ENCODE results near the gene MT1F. TPM values are rescaled to one million over a fixed set of nuclear protein-coding genes. Genes with fewer than 3 reads are reported as not detected.

MT1F gene
- total RNA-seq, 1 experiment from 2014 or later, result 2.6 TPM

DNA sequence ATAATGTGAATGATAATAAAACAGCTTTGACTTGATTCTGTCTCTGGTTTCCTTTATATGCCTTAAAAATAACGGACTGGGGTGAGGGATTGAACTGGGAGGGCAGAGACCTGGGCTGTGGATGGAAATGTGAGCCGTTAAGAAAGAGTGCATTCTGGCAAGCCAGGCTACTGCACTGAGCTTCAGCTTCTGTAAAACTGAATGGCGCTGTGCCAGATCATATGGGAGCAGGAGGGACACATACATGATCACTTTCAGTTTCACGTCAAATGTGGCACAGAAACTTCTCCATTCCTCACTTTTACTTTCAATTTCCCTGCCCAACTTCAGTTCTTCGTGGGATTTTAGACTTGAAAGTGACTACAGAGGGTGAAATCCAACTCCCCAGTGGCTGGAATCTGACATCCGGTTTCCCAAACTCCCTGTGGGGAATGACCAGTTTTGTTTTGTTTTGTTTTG lies 48.3 kb upstream of the MT1F start:
- no TSS peak for BruUV-seq (replicated peaks)
- TF ChIP-seq, protein P1, sequence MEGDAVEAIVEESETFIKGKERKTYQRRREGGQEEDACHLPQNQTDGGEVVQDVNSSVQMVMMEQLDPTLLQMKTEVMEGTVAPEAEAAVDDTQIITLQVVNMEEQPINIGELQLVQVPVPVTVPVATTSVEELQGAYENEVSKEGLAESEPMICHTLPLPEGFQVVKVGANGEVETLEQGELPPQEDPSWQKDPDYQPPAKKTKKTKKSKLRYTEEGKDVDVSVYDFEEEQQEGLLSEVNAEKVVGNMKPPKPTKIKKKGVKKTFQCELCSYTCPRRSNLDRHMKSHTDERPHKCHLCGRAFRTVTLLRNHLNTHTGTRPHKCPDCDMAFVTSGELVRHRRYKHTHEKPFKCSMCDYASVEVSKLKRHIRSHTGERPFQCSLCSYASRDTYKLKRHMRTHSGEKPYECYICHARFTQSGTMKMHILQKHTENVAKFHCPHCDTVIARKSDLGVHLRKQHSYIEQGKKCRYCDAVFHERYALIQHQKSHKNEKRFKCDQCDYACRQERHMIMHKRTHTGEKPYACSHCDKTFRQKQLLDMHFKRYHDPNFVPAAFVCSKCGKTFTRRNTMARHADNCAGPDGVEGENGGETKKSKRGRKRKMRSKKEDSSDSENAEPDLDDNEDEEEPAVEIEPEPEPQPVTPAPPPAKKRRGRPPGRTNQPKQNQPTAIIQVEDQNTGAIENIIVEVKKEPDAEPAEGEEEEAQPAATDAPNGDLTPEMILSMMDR (IDR thresholded peaks at IDR 0.05; ENCODE audit: unreplicated experiment), result no peak
- intact Hi-C loops (cut with micrococcal nuclease; ENCODE audit: unreplicated experiment), result no loop called here

DNA sequence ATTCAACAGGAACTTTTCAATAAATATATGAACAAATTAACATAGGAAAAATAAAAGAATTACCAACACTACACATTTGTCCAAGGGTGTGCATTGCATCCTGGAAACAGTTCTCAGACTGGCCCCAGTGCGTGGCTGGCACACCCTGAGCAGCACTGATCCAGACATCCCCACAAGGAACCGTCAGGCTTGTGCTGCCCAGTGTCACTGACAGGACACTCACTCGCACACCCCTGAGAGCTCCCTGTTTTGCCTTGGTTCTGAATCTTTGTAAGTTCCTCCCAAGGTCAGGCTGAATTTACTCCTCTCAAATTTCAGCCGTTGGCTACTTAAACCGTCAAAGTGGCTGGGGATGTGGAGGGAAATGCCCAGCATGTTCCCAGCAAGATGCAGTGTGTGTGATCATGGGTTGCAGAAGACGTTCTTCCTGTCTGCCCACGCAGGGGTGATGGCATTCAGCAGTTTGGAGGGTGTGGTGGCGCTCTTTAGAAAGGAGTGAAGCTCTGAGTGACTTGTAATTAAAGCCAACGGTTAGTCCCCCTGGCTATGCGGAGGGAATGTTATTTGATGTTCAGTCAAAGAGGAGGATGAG lies 47.6 kb upstream of the MT1F start:
- CTCF ChIA-PET, result interaction anchor here (1.1 to 2.1 kb wide), 2 partner anchors 9 to 97 kb away, joined by 3 to 6 read pairs; no protein-coding TSS in a partner anchor
- Mint-ChIP-seq H3K36me3 (ENCODE audit: insufficient read depth, unreplicated experiment) (peaks cover 18% of the 10 kb centered on the region), H3K9me3 (ENCODE audit: low read depth, unreplicated experiment) (no peaks in the 10 kb centered on the region), H3K4me3 (ENCODE audit: low read depth, unreplicated experiment) (peak overlapping the region; percentile 80), H3K4me1 (ENCODE audit: low read depth, unreplicated experiment) (peaks cover 55% of the 10 kb centered on the region), H3K27ac (ENCODE audit: unreplicated experiment) (peak overlapping the region; percentile 49), H3K27me3 (ENCODE audit: unreplicated experiment) (no peaks in the 10 kb centered on the region)
- TF ChIP-seq, protein P1 (IDR thresholded peaks at IDR 0.05; ENCODE audit: unreplicated experiment), result no peak
- intact Hi-C loops (cut with micrococcal nuclease; ENCODE audit: unreplicated experiment), result no loop called here
- BruUV-seq (replicated peaks), result no TSS peak
- DNase-seq, result no peak

More for the DNA sequence above, 48.3 kb upstream of the MT1F start:
- Mint-ChIP-seq H3K4me1 (ENCODE audit: low read depth, unreplicated experiment) (peaks cover 49% of the 10 kb centered on the region), H3K36me3 (ENCODE audit: insufficient read depth, unreplicated experiment) (peaks cover 18% of the 10 kb centered on the region), H3K27me3 (ENCODE audit: unreplicated experiment) (no peaks in the 10 kb centered on the region), H3K4me3 (ENCODE audit: low read depth, unreplicated experiment) (peak overlapping the region; percentile 80), H3K27ac (ENCODE audit: unreplicated experiment) (peak overlapping the region; percentile 6), H3K9me3 (ENCODE audit: low read depth, unreplicated experiment) (no peaks in the 10 kb centered on the region)
- CTCF ChIA-PET, result interaction anchor here (0.7 to 2.1 kb wide), 5 partner anchors 8 to 98 kb away, joined by 3 to 9 read pairs (median 3); no protein-coding TSS in a partner anchor
- DNase-seq, result peak; percentile 52

DNA sequence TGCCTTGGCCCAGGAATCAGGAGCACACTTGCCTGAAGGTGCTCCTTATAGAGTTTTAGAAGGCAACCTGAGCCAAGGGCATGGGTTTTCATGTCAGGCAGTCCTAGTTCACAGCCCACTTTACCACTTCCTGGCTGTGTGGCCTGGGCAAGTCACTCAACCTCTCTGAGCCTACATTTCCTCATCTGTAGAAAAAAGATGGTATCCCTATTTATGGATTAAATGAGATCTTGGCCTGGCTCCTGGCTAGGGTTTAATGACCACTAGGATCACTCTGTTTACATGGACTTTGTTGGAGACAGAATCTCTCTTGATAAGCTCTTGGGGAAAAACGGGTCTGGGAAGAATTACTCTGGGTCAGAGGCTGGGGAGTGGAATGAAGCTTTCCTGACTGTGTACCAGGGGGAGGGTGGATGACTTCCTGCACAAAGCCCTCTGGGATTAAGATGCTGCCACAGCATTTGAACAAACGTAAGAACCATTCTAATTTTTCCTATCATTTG lies 47.1 kb upstream of the MT1F start:
- DNase-seq, result no peak
- BruUV-seq (replicated peaks), result no TSS peak
- Mint-ChIP-seq H3K36me3 (ENCODE audit: insufficient read depth, unreplicated experiment) (peaks cover 18% of the 10 kb centered on the region), H3K27ac (ENCODE audit: unreplicated experiment) (peak overlapping the region; percentile 49), H3K9me3 (ENCODE audit: low read depth, unreplicated experiment) (no peaks in the 10 kb centered on the region), H3K27me3 (ENCODE audit: unreplicated experiment) (no peaks in the 10 kb centered on the region), H3K4me1 (ENCODE audit: low read depth, unreplicated experiment) (peaks cover 60% of the 10 kb centered on the region), H3K4me3 (ENCODE audit: low read depth, unreplicated experiment) (peak overlapping the region; percentile 80)
- CTCF ChIA-PET, result interaction anchor here (0.7 to 1.1 kb wide), 2 partner anchors 10 to 97 kb away, joined by 3 read pairs; no protein-coding TSS in a partner anchor
- intact Hi-C loops (cut with micrococcal nuclease; ENCODE audit: unreplicated experiment), result no loop called here
- TF ChIP-seq, protein P1 (IDR thresholded peaks at IDR 0.05; ENCODE audit: unreplicated experiment), result no peak

DNA sequence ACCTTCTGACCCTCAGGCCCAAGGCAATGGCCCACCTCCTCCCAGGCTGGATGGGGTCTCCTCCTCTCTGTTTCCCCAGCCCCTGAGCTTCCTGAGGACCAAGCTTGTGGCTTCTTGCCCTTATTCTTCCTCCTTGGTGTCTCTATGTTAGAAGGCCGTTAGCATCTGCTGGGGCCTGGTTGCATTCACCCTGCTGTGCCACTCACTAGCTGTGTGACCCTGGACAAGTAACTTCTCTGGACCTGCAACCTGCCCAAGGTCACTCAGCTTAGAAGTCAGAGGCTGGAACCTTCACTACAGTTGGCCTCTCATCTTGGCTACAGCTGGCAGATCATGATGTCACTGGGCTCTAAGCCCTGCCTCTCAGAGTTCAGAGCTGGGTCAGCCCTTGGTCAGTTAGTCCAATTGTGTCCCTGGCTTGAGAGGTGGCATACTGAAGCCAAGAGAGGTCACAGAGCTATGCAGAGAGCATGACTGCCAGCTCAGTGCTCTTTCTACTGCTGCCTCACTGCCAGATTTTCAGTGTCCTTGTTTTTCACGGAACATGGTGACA lies 46.4 kb upstream of the MT1F start:
- no TSS peak for BruUV-seq (replicated peaks)
- no peak overlapping the region for H3K27ac Mint-ChIP-seq (ENCODE audit: unreplicated experiment)
- CTCF ChIA-PET, result interaction anchor here (0.7 to 1.0 kb wide), 2 partner anchors 10 to 91 kb away, joined by 3 to 7 read pairs; no protein-coding TSS in a partner anchor

More for the DNA sequence above, 46.4 kb upstream of the MT1F start:
- TF ChIP-seq, protein P1 (IDR thresholded peaks at IDR 0.05; ENCODE audit: unreplicated experiment), result no peak
- H3K4me1 Mint-ChIP-seq (ENCODE audit: low read depth, unreplicated experiment), result peaks cover 60% of the 10 kb centered on the region
- peaks cover 18% of the 10 kb centered on the region for H3K36me3 Mint-ChIP-seq (ENCODE audit: insufficient read depth, unreplicated experiment)
- H3K4me3 Mint-ChIP-seq (ENCODE audit: low read depth, unreplicated experiment), result no peak overlapping the region
- intact Hi-C loops (cut with micrococcal nuclease; ENCODE audit: unreplicated experiment), result no loop called here
- H3K9me3 Mint-ChIP-seq (ENCODE audit: low read depth, unreplicated experiment), result no peaks in the 10 kb centered on the region
- DNase-seq, result no peak
- peaks cover 3% of the 10 kb centered on the region for H3K27me3 Mint-ChIP-seq (ENCODE audit: unreplicated experiment)
